ENCODE data around the gene OR13C9.
"Not testable (repeated sequence)": the region's sequence is repeated elsewhere in the genome, so short reads cannot be mapped to it uniquely, and the experiment has no call there.

Gene OR13C9, protein sequence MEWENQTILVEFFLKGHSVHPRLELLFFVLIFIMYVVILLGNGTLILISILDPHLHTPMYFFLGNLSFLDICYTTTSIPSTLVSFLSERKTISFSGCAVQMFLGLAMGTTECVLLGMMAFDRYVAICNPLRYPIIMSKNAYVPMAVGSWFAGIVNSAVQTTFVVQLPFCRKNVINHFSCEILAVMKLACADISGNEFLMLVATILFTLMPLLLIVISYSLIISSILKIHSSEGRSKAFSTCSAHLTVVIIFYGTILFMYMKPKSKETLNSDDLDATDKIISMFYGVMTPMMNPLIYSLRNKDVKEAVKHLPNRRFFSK

GRCh38 chr9:104618104-104618503 is at the start of gene OR13C9:
Gene OR13C9 (minus strand): TSS chr9:104618204. CDS start chr9:104618204, 0 bp downstream.
- no peak for DNase-seq

DNA sequence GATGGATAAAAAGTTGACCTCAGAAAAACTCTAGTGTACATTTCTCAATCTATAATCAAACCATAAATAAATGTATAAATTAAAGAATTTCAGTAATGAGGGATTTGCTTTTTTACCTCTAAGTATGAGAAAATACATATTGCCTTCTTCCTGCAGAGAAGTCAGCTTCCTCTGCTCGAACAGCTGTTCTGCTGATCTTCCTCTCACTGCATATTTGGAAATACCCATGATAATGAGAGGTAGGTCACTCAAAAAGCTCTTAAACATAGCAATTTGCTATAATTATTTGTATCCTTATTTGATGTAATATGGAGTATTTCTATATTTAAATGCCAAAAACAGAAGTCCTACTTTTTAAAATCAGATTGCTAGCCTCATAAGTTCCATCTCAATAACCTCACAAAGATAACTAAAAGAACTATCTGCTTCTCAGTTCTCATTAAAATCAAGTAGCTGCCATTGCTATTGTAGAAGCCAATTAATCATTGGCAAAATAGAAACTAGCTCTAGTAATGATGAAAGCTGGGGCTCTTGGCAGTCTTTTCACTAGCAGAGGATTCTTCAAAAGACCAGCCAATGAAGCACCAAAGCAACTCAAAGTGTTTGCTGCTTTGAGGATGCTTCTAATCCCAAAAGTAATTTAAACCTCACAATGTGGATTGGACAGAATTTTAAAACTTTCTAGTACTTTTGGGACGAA is 40.6 kb upstream of the OR13C9 start:
- DNase-seq: no peak

DNA sequence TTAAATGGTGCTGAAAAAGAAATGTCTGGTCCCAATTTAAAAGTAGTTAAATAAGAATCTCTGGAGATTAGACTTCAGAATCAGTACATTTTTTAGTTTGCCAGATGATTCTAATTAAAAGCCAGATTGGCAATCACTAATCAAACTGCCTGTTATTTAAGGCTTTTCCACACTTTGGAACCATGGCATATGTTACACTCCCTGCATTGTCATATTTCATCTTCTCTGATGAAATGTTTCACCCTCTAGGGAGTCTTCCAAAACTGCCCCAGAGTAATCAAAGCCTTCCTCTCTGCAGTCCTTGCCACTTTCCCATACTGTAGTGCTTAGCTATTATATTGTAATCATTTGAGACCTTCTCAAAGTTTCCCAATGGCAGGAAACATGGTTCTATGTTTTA is 17.5 kb upstream of the OR13C9 start:
- no peak for DNase-seq

DNA sequence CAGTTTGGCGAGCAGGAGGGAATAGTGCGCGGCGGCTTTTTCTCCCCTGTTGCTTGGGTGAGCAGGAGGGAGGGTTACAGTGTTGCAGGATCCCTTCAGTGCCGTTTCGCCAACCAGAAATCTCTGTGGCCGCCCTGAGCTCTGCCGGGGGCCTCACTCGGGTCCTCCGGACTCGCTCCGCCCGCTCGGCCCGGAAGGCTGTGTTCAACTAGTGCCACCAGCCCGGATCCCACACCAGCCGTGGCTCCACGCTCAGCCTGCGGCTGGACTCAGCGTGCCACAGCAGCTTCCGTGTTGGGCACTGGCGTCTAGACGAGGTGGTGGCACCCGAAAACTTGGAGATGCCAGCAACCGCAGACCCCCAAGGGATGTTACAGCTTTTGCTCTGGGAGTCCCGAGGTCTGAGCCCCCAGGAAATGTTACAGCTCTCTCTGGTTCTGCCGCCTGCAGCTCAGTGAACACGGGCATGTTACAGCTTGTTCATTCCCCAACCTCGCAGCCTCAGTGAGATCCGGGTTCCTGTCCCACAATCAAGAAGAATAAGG is 16.0 kb upstream of the OR13C9 start:
- DNase-seq: no peak

GRCh38 chr9:104625964-104626363 is 8.0 kb upstream of the OR13C9 start:
- DNase-seq: not testable (repeated sequence)

GRCh38 chr9:104617418-104617817 is 586 bp downstream of the OR13C9 start:
- no peak for DNase-seq

GRCh38 chr9:104611213-104611612 is 6.8 kb downstream of the OR13C9 start:
- DNase-seq: no peak

DNA sequence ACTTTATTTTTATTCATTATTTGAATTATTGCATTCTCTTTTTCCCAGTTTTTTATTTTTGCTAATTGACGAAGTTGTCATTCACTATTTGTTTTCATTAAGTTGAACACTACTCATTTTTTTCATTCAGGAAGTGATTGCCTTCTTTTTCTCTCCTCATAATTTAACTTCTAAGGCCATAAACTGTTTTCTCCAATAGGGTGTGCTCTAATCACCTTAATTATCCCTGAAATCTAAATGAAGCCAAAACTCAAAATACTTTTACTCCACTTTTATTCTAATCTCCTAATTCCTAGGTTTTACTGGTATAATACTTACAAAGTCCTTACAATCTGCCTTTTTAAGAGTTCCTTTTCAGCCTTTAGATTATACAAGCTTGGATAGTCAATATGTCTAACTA is 9.7 kb downstream of the OR13C9 start:
- DNase-seq: no peak

DNA sequence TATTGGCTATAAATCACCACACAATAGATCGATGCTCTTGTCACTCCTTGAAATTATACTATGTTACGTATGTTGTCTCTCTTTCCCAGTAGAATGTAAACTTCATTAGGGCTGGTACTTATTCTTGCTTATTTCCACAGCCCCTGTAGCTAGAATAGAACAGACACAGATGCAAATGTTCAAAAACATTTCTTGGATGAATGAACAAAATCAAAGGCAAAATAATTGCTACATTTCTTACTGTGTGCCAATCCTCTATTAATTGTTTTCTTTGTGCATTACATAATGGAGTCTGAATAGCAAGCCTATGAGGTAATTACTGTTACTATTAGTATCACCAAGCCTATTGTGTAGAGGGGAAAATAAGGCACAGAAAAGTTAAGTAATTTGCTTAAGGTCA is 11.9 kb downstream of the OR13C9 start:
- DNase-seq: no peak

GRCh38 chr9:104605527-104605926 is 12.5 kb downstream of the OR13C9 start, which contains the start of gene OR13C2:
Gene OR13C2 (minus strand): TSS chr9:104605627. CDS start chr9:104605627, 0 bp downstream.
- not testable (repeated sequence) for DNase-seq

DNA sequence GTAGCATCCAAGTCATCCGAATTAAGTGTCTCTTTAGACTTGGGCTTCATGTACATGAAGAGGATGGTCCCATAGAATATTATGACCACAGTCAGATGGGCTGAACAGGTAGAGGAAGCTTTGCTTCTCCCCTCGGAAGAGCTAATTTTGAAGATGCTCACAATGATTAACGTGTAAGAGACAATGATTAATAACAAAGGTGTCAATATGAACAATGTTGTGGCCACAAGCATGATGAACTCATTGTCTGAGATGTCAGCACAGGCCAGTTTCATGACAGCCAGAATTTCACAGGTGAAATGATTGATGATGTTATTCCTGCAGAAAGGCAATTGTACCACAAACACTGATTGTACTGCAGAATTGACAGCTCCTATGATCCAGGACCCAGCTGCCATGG is 13.2 kb downstream of the OR13C9 start:
- no peak for DNase-seq

DNA sequence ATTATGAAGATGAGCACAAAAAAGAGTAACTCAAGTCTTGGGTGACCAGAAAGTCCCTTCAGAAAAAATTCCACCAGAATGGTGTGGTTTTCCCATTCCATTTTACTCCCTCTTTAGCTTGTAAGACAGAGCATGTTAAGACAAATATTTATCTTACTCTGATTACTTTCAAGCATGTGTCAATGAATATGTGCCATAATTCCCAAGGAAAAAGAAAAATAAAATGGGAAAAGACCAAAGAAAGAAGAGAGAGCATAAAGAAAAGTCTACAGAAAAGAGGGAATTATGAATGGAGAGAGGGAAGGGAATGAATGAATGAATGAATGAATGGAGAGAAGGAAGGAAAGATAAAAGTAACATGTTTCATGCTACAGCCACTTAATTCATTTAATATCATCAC is 18.7 kb downstream of the OR13C9 start, which contains the start of gene OR13C5:
Gene OR13C5 (minus strand): TSS at position 101 of the 400 bp plus-strand sequence. CDS start 0 bp downstream, at position 101.
- not testable (repeated sequence) for DNase-seq

- DNase-seq: not testable (repeated sequence)
Observed at GRCh38 chr9:104598749-104599148, 19.3 kb downstream of the OR13C9 start.

- no peak for DNase-seq
Observed at GRCh38 chr9:104589626-104590025, 28.4 kb downstream of the OR13C9 start.

DNA sequence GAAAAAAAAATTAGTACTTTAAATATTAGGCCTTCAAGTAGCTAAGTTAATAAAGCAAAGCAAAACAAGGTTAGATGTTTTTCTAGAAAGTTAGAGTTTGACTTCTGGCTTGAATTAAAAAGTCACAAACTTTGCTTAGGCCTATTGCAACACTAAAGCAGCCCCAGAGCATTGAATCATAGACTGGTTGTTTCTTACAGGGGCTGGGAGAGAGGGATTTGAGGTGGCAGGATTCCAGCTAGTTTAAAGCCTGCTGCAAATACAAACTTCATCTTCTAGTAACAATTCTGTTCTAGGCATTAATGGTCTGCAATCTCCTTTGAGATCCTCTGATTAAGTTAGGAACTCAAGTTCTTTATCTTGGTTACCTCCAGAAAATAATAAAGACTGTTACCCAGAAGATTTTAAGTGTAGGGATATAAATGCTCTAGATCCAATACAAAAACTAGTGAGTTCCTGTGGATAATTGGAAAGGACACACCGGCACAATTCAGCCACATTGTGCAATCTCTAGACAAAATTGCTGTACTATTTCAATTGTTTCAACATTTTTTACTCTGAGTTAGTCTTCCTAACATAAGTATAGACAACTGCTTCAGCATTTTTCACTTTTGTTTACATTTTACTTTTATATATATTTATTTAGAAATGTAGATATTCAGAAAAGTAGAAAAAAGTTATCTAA is 31.4 kb downstream of the OR13C9 start:
- no peak for DNase-seq

DNA sequence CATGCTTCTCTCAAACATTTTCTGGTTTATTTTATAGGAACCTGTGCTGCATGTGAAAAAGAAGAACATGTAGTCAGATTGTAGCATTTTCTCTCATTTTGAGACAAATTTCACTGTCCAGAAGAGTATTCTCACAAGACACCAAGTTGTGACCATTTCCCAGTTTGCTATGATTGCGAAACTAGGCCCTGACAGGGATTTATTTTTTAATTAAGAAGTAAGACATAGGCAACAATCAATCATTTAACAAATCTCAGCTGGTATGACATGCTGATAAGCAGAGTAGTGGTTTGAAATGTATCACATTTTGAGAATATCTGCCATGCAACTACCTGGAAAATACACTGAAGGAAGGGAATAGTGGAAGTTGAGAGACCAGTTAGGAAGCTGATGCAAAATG is 37.4 kb downstream of the OR13C9 start:
- no peak for DNase-seq

DNA sequence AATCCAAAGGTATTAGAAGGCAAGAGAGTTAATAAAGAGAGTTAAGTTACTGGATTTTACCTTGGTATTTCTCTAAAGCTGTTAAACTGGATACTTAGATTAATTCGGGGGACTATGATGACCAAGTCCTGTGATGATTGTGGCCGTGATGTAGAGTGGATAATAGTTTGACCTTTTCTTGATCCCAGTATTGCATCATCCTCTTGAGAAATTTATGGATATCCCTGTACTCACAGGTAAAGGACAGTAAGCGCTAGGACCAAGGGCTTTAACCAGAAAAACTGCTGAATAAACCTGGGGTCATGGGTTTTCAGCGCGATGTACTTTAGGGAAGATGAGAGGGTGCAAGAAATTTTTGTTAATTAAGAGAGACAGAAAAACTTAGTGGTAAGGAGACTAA is 40.7 kb downstream of the OR13C9 start:
- DNase-seq: no peak

GRCh38 chr9:104575456-104575855 is 42.5 kb downstream of the OR13C9 start:
- no peak for DNase-seq

DNA sequence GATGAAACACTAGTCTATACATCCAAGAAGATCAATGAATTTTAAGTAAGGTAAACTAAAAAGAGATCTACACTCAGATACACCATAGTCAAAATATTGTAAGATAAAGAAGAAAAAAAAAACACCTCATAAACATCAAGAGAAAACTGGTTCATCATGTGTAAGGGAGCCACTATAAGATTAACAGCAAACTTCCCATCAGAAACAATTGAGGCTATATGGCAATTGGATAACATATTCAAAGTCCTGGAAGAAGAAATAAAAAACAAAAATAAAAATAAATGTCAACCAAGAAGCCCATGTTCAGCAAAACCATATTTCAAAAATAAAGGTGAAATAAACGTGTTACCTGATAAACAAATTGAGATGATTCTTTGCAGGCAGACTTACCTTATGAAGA is 45.4 kb downstream of the OR13C9 start:
- DNase-seq: no peak

- DNase-seq: no peak
Observed at GRCh38 chr9:104568868-104569267, 49.1 kb downstream of the OR13C9 start, which contains the start of gene OR13C8. Gene OR13C8 (plus strand): TSS chr9:104569168. CDS start chr9:104569168, 0 bp downstream.

All from midbrain (tissue), 1 donor.